GM18519 (cell line): Measurements from ENCODE around the gene METTL4.

Source experiments
- ATAC-seq: cut with Tn5 transposase; IDR thresholded peaks from one replicate; pipeline ENCODE4 v1.9.1; 2021; ENCODE audit warnings: mild to moderate bottlenecking, moderate library complexity; ENCODE audit not compliant: unreplicated experiment, low FRiP score

Gene METTL4

GRCh38 chr18:2571200-2572170 lies at the start of gene METTL4, which contains the start of gene NDC80:
METTL4 (minus strand) TSS chr18:2571505; CDS start chr18:2567216, 4,289 bp downstream.
NDC80 (plus strand) TSS chr18:2571557; CDS start chr18:2572986, 1,429 bp downstream.
- peak; percentile 68 for ATAC-seq

- no peak for ATAC-seq
Observed at GRCh38 chr18:2618009-2618408, 46.7 kb upstream of the METTL4 start.

- no peak for ATAC-seq
Observed at GRCh38 chr18:2617401-2617998, 46.2 kb upstream of the METTL4 start.

GRCh38 chr18:2612996-2613395 lies 41.7 kb upstream of the METTL4 start:
- ATAC-seq, result no peak

GRCh38 chr18:2610549-2610948 lies 39.2 kb upstream of the METTL4 start:
- ATAC-seq, result no peak

- no peak for ATAC-seq
Observed at GRCh38 chr18:2609604-2610003, 38.3 kb upstream of the METTL4 start.

- no peak for ATAC-seq
Observed at GRCh38 chr18:2606335-2606734, 35.0 kb upstream of the METTL4 start.

GRCh38 chr18:2602844-2603243 lies 31.5 kb upstream of the METTL4 start:
- ATAC-seq, result no peak

GRCh38 chr18:2597639-2598038 lies 26.3 kb upstream of the METTL4 start:
- ATAC-seq, result no peak

- ATAC-seq, result no peak
Observed at GRCh38 chr18:2590303-2590702, 19.0 kb upstream of the METTL4 start.

- no peak for ATAC-seq
Observed at GRCh38 chr18:2589345-2590068, 18.2 kb upstream of the METTL4 start.

- ATAC-seq, result no peak
Observed at GRCh38 chr18:2588666-2589344, 17.5 kb upstream of the METTL4 start.

GRCh38 chr18:2587788-2588187 lies 16.5 kb upstream of the METTL4 start:
- ATAC-seq, result no peak

- no peak for ATAC-seq
Observed at GRCh38 chr18:2573408-2573807, 2.1 kb upstream of the METTL4 start.

- no peak for ATAC-seq
Observed at GRCh38 chr18:2572892-2573291, 1.6 kb upstream of the METTL4 start.

GRCh38 chr18:2572171-2572569 lies 865 bp upstream of the METTL4 start:
- ATAC-seq, result no peak

- peak; percentile 3 for ATAC-seq
Observed at GRCh38 chr18:2570772-2571199, 519 bp downstream of the METTL4 start.

- no peak for ATAC-seq
Observed at GRCh38 chr18:2569338-2570207, 1.7 kb downstream of the METTL4 start.

- no peak for ATAC-seq
Observed at GRCh38 chr18:2568605-2569004, 2.7 kb downstream of the METTL4 start.
